Left ventricle myocardium inferior (tissue), 1 donor: Measurements from ENCODE around the gene ANKS1B. TPM values are rescaled to one million over a fixed set of nuclear protein-coding genes. Genes with fewer than 3 reads are reported as not detected.

Experiments
- DNase-seq: peaks from one replicate; pipeline ENCODE4 v3.0.0-alpha.2; 2020
- H3K27ac ChIP-seq: fragments of 200-600 bp; replicated peaks from 2 replicates; pipeline ENCODE4 v1.8.0; 2021
- H3K27me3 ChIP-seq: fragments of 200-600 bp; 2 replicates; pipeline ENCODE4 v1.8.0; 2021; ENCODE audit warnings: low read depth
- H3K36me3 ChIP-seq: fragments of 200-600 bp; 2 replicates; pipeline ENCODE4 v1.8.0; 2021
- H3K4me1 ChIP-seq: fragments of 200-600 bp; 2 replicates; pipeline ENCODE4 v1.8.0; 2021
- H3K4me3 ChIP-seq: fragments of 200-600 bp; 2 replicates; pipeline ENCODE4 v1.8.0; 2021; ENCODE audit warnings: mild to moderate bottlenecking, moderate library complexity
- H3K9me3 ChIP-seq: fragments of 200-600 bp; replicated peaks from 2 replicates; pipeline ENCODE4 v1.8.0; 2021
- CTCF ChIP-seq: fragments of 200-600 bp; IDR thresholded peaks from 2 replicates; pipeline ENCODE4 v1.8.0; 2021; ENCODE audit warnings: antibody characterized with exemption, mild to moderate bottlenecking, borderline replicate concordance
- intact Hi-C: fragments of 100-400 bp; cut with micrococcal nuclease; formaldehyde crosslinking; loops from one replicate; pipeline ENCODE4 v1.11.0; 2022
- total RNA-seq: library from RNA; stranded (reverse); fragmentation: NEBNext Ultra II Directional; extraction: Animal tissue kit (Norgen Biotek cat#: 25700); gene quantifications from one replicate; pipeline ENCODE4 v1.2.1, GENCODE V29; 2021
- donor health status: DM: no; HTN: yes; CAD: no; lungs with severe emphysema.

The ANKS1B gene
- total RNA-seq, 1 donor from 2014 or later: 1.6 TPM

GRCh38 chr12:99176871-99177270 is 807.9 kb downstream of the ANKS1B start:
- no peaks in the 10 kb centered on the region for H3K4me1 ChIP-seq
- H3K4me3 ChIP-seq: no peak overlapping the region
- no peaks in the 10 kb centered on the region for H3K36me3 ChIP-seq
- no peaks in the 10 kb centered on the region for H3K27me3 ChIP-seq
- intact Hi-C loops: no loop called here
- DNase-seq: no peak
- peaks cover 9% of the 10 kb centered on the region for H3K9me3 ChIP-seq
- H3K27ac ChIP-seq: no peak overlapping the region
- no peak for TF ChIP-seq CTCF

GRCh38 chr12:99170461-99170860 is 814.3 kb downstream of the ANKS1B start:
- Histone ChIP-seq H3K27ac (no peak overlapping the region), H3K4me3 (no peak overlapping the region), H3K36me3 (no peaks in the 10 kb centered on the region), H3K27me3 (no peaks in the 10 kb centered on the region), H3K9me3 (no peaks in the 10 kb centered on the region), H3K4me1 (no peaks in the 10 kb centered on the region)
- intact Hi-C loops: no loop called here
- no peak for TF ChIP-seq CTCF
- no peak for DNase-seq

GRCh38 chr12:99170037-99170436 is 814.7 kb downstream of the ANKS1B start:
- no peaks in the 10 kb centered on the region for H3K4me1 ChIP-seq
- intact Hi-C loops: no loop called here
- DNase-seq: no peak
- H3K27ac ChIP-seq: no peak overlapping the region
- H3K27me3 ChIP-seq: no peaks in the 10 kb centered on the region
- H3K4me3 ChIP-seq: no peak overlapping the region
- H3K36me3 ChIP-seq: no peaks in the 10 kb centered on the region
- TF ChIP-seq CTCF: no peak
- H3K9me3 ChIP-seq: no peaks in the 10 kb centered on the region

GRCh38 chr12:99157946-99158345 is 826.8 kb downstream of the ANKS1B start:
- Histone ChIP-seq H3K4me1 (no peaks in the 10 kb centered on the region), H3K4me3 (no peak overlapping the region), H3K27ac (no peak overlapping the region), H3K36me3 (no peaks in the 10 kb centered on the region), H3K27me3 (no peaks in the 10 kb centered on the region), H3K9me3 (peaks cover 23% of the 10 kb centered on the region)
- DNase-seq: no peak
- TF ChIP-seq CTCF: no peak
- intact Hi-C loops: no loop called here

- no peak for TF ChIP-seq CTCF
- H3K4me3 ChIP-seq: peak overlapping the region; percentile 42
- H3K9me3 ChIP-seq: peaks cover 9% of the 10 kb centered on the region
- intact Hi-C loops: no loop called here
- DNase-seq: no peak
- H3K4me1 ChIP-seq: no peaks in the 10 kb centered on the region
- H3K36me3 ChIP-seq: no peaks in the 10 kb centered on the region
- H3K27ac ChIP-seq: peak overlapping the region; percentile 39
- H3K27me3 ChIP-seq: no peaks in the 10 kb centered on the region
Observed at GRCh38 chr12:99154983-99155336, 829.8 kb downstream of the ANKS1B start.
